ENCODE results near the gene KLRC2. TPM values are rescaled to one million over a fixed set of nuclear protein-coding genes. Genes with fewer than 3 reads are reported as not detected.

The KLRC2 gene
- total and polyA plus RNA-seq, 2 experiments from 2014 or later: not detected

DNA sequence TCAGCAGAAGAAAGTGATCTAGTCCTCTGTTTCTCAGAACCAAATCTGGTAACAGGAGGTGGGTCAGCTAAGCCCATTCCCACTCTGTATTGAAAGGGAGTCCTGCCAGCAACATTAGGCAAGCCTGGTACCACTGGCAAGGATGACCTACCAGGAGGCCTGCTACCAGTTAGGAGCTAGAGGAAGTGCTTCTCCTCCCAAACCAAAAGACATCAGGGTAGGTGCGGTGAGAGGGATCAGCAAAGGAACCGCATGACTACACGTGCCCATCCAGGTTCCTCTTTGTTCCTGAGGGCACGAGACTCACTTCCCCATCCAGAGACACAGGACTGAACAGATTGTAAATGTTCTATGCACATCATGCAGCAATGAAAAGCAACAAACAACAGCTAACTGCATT is 29.1 kb downstream of the KLRC2 start:
- WGBS, 2 experiments (ENCODE audit: low coverage in 1 of 2, low lambda C conversion rate in 2 of 2, missing lambda C conversion rate in 2 of 2): 66 to 76% methylated on average over 4 of the region's 4 CpGs
- TF ChIP-seq EZH2phosphoT487 (IDR thresholded peaks at IDR 0.05; ENCODE audit: insufficient read depth, low read depth) (no peak), EZH2 (IDR thresholded peaks at IDR 0.05; ENCODE audit: insufficient read depth, poor library complexity, severe bottlenecking) (no peak)
- H3K27ac ChIP-seq: no peak overlapping the region
- no peaks in the 10 kb centered on the region for H3K36me3 ChIP-seq (ENCODE audit: low read depth)
- H3K4me1 ChIP-seq (ENCODE audit: insufficient read depth): no peaks in the 10 kb centered on the region
- no peak overlapping the region for H3K9ac ChIP-seq
- in situ Hi-C loops (cut with MboI): no loop called here
- no peaks in the 10 kb centered on the region for H3K9me3 ChIP-seq (ENCODE audit: low read depth)
- H3K9me2 ChIP-seq (ENCODE audit: insufficient read depth): no peaks in the 10 kb centered on the region
- H3K4me3 ChIP-seq: no peak overlapping the region
- H3K79me2 ChIP-seq (ENCODE audit: insufficient read depth): no peaks in the 10 kb centered on the region
- H3K4me2 ChIP-seq (ENCODE audit: unreplicated experiment): no peak overlapping the region
- no peaks in the 10 kb centered on the region for H4K20me1 ChIP-seq (ENCODE audit: insufficient read depth)
- no peak overlapping the region for H2AFZ ChIP-seq
- no peak for DNase-seq
- no peaks in the 10 kb centered on the region for H3K27me3 ChIP-seq (replicated peaks; ENCODE audit: insufficient read depth)
- no peaks in the 10 kb centered on the region for H3F3A ChIP-seq (ENCODE audit: insufficient read depth)

- no peaks in the 10 kb centered on the region for H4K20me1 ChIP-seq (ENCODE audit: insufficient read depth)
- H3F3A ChIP-seq (ENCODE audit: insufficient read depth): no peaks in the 10 kb centered on the region
- H3K27me3 ChIP-seq (replicated peaks; ENCODE audit: insufficient read depth): no peaks in the 10 kb centered on the region
- H2AFZ ChIP-seq: no peak overlapping the region
- H3K9me3 ChIP-seq (ENCODE audit: low read depth): no peaks in the 10 kb centered on the region
- DNase-seq: no peak
- 88 to 91% methylated on average over 5 of the region's 5 CpGs for WGBS, 2 experiments (ENCODE audit: low coverage in 1 of 2, low lambda C conversion rate in 2 of 2, missing lambda C conversion rate in 2 of 2)
- H3K79me2 ChIP-seq (ENCODE audit: insufficient read depth): no peaks in the 10 kb centered on the region
- H3K27ac ChIP-seq: no peak overlapping the region
- no peak for TF ChIP-seq EZH2 (IDR thresholded peaks at IDR 0.05; ENCODE audit: insufficient read depth, poor library complexity, severe bottlenecking)
- no peak for TF ChIP-seq EZH2phosphoT487 (IDR thresholded peaks at IDR 0.05; ENCODE audit: insufficient read depth, low read depth)
- no peak overlapping the region for H3K4me3 ChIP-seq
- in situ Hi-C loops (cut with MboI): no loop called here
- H3K4me2 ChIP-seq (ENCODE audit: unreplicated experiment): no peak overlapping the region
- H3K9ac ChIP-seq: no peak overlapping the region
- H3K4me1 ChIP-seq (ENCODE audit: insufficient read depth): no peaks in the 10 kb centered on the region
- H3K36me3 ChIP-seq (ENCODE audit: low read depth): no peaks in the 10 kb centered on the region
- H3K9me2 ChIP-seq (ENCODE audit: insufficient read depth): no peaks in the 10 kb centered on the region
Measured at GRCh38 chr12:10405294-10405693, 30.5 kb downstream of the KLRC2 start.

DNA sequence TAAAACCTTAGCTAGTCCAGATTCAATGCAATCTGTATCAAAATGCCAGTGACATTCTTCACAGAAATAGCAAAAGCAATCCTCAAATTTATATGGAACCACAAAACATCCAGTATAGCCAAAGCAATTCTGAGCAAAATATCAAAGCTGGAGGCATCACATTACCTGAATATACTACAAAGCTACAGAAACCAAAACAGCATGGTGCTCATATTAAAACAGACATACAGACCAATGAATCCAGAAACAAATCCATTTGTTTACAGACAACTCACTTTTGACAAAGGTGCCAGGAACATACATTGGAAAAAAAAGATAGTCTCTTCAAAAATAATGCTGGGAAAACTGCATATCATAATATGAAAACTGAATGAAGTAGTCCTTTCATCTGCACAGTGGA is 31.0 kb downstream of the KLRC2 start:
- DNase-seq: no peak
- no peaks in the 10 kb centered on the region for H3K27me3 ChIP-seq (replicated peaks; ENCODE audit: insufficient read depth)
- no peak overlapping the region for H3K4me2 ChIP-seq (ENCODE audit: unreplicated experiment)
- in situ Hi-C loops (cut with MboI): no loop called here
- H3K36me3 ChIP-seq (ENCODE audit: low read depth): no peaks in the 10 kb centered on the region
- no peaks in the 10 kb centered on the region for H3F3A ChIP-seq (ENCODE audit: insufficient read depth)
- no peak overlapping the region for H2AFZ ChIP-seq
- no peak overlapping the region for H3K9ac ChIP-seq
- no peak overlapping the region for H3K27ac ChIP-seq
- TF ChIP-seq EZH2phosphoT487 (IDR thresholded peaks at IDR 0.05; ENCODE audit: insufficient read depth, low read depth) (no peak), EZH2 (IDR thresholded peaks at IDR 0.05; ENCODE audit: insufficient read depth, poor library complexity, severe bottlenecking) (no peak)
- H4K20me1 ChIP-seq (ENCODE audit: insufficient read depth): no peaks in the 10 kb centered on the region
- H3K9me3 ChIP-seq (ENCODE audit: low read depth): no peaks in the 10 kb centered on the region
- no peaks in the 10 kb centered on the region for H3K4me1 ChIP-seq (ENCODE audit: insufficient read depth)
- no peaks in the 10 kb centered on the region for H3K9me2 ChIP-seq (ENCODE audit: insufficient read depth)
- H3K79me2 ChIP-seq (ENCODE audit: insufficient read depth): no peaks in the 10 kb centered on the region
- no peak overlapping the region for H3K4me3 ChIP-seq

GRCh38 chr12:10400829-10401228 is 35.0 kb downstream of the KLRC2 start:
- in situ Hi-C loops (cut with MboI): no loop called here
- no peaks in the 10 kb centered on the region for H3K79me2 ChIP-seq (ENCODE audit: insufficient read depth)
- H3K4me1 ChIP-seq (ENCODE audit: insufficient read depth): 0 out of 2 replicates have a peak, but pooled peaks cover under 1% of the 10 kb centered on the region
- no peaks in the 10 kb centered on the region for H4K20me1 ChIP-seq (ENCODE audit: insufficient read depth)
- TF ChIP-seq EZH2phosphoT487 (IDR thresholded peaks at IDR 0.05; ENCODE audit: insufficient read depth, low read depth) (no peak), EZH2 (IDR thresholded peaks at IDR 0.05; ENCODE audit: insufficient read depth, poor library complexity, severe bottlenecking) (no peak)
- H3K9me2 ChIP-seq (ENCODE audit: insufficient read depth): no peaks in the 10 kb centered on the region
- no peaks in the 10 kb centered on the region for H3K36me3 ChIP-seq (ENCODE audit: low read depth)
- H3K27ac ChIP-seq: no peak overlapping the region
- no peak overlapping the region for H3K4me3 ChIP-seq
- H3K27me3 ChIP-seq (replicated peaks; ENCODE audit: insufficient read depth): no peaks in the 10 kb centered on the region
- no peak for DNase-seq
- no peaks in the 10 kb centered on the region for H3K9me3 ChIP-seq (ENCODE audit: low read depth)
- H3K4me2 ChIP-seq (ENCODE audit: unreplicated experiment): no peak overlapping the region
- H3F3A ChIP-seq (ENCODE audit: insufficient read depth): no peaks in the 10 kb centered on the region
- H3K9ac ChIP-seq: no peak overlapping the region
- no peak overlapping the region for H2AFZ ChIP-seq

DNA sequence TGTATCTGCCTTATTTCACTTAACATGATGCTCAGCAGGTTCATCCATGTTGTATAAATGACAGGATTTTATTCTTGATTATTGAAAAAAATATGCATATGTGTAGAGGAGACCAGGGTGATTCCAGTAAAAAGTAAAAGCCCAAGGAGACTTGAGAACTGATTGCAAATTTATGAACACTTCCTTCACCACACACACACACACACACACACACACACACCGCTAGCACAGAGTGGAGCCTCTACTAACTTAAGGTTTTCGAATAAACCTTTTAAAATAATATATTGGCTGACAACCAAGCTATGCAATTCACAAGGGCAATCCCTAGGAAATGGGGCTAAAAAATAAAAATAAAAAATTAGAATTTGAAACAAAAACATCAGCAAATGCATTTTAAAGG is 37.6 kb downstream of the KLRC2 start:
- Histone ChIP-seq H3K9ac (no peak overlapping the region), H3K36me3 (ENCODE audit: low read depth) (no peaks in the 10 kb centered on the region)
- WGBS, 2 experiments (ENCODE audit: low coverage in 1 of 2, low lambda C conversion rate in 2 of 2, missing lambda C conversion rate in 2 of 2): 90 to 93% methylated on average over 2 of the region's 2 CpGs

More for the DNA sequence above, 37.6 kb downstream of the KLRC2 start:
- in situ Hi-C loops (cut with MboI): no loop called here
- Histone ChIP-seq H3K9me3 (ENCODE audit: low read depth) (no peaks in the 10 kb centered on the region), H2AFZ (no peak overlapping the region), H3K79me2 (ENCODE audit: insufficient read depth) (no peaks in the 10 kb centered on the region), H3K9me2 (ENCODE audit: insufficient read depth) (no peaks in the 10 kb centered on the region), H3K4me2 (ENCODE audit: unreplicated experiment) (no peak overlapping the region), H3K4me3 (no peak overlapping the region), H3K4me1 (ENCODE audit: insufficient read depth) (peaks cover 6% of the 10 kb centered on the region), H3K27ac (no peak overlapping the region), H3K27me3 (replicated peaks; ENCODE audit: insufficient read depth) (no peaks in the 10 kb centered on the region), H4K20me1 (ENCODE audit: insufficient read depth) (no peaks in the 10 kb centered on the region), H3F3A (ENCODE audit: insufficient read depth) (no peaks in the 10 kb centered on the region)
- no peak for DNase-seq
- TF ChIP-seq EZH2 (IDR thresholded peaks at IDR 0.05; ENCODE audit: insufficient read depth, poor library complexity, severe bottlenecking) (no peak), EZH2phosphoT487 (IDR thresholded peaks at IDR 0.05; ENCODE audit: insufficient read depth, low read depth) (no peak)
